ENCODE results near the gene SEMA3A.
"Not testable (repeated sequence)": the region's sequence is repeated elsewhere in the genome, so short reads cannot be mapped to it uniquely, and the experiment has no call there.

The SEMA3A gene

DNA sequence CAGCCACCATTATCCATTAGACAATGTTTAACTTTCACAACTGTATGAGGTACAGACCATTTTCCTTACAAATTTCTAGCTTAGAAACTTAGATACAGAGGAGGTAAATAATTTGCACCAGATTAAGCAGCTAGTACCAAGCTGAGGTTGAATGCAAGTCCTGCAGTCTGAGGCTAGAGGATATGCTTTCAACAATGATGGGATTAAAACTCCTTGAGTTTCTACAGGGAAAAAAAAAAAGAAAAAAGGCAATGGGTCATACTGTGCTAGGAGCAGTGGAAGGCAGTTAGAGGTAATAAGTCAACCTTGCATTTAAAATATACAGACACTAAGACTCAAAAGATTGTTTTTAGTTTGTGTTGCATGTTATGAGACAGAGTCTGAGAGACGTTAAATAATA lies 86.5 kb downstream of the SEMA3A start:
- no peak for DNase-seq

DNA sequence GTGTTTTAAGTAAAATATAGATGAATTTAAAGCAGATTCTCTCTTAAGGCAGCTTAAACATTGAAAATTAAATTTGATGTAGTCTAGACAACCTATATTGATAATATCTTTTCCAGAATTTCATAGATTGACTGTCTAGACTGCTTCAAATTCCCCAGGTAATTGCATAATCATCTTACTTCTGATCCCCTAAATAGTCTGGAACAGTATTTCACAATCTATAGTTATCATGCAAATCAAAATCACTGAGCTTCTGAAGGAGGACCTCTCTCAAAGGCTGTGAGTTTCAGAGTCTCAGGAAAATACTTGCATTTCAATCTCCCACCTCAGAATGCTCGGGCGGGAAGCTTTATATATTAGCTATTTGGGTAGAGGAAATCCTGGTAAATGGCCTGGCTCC lies 87.3 kb downstream of the SEMA3A start:
- no peak for DNase-seq

DNA sequence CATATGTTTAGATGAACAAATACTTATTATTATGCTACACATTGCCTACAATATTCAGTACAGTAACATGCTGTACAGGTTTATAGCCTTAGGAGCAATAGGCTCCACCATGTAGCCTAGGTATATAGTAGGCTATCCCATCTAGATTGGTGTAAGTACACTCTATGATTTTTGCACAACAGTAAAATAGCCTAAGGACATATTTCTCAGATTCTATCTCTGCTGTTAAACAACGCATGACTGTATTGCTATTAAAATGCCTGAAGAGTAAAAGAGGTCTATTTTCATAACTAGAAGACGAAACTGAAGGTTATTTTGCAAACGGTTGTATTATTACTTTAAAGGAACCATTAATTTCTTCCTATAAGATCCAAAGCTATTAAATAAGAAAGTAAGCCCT lies 88.3 kb downstream of the SEMA3A start:
- no peak for DNase-seq

- no peak for DNase-seq
These were observed 89.0 kb downstream of the SEMA3A start for GRCh38 chr7:84105586-84105985.

DNA sequence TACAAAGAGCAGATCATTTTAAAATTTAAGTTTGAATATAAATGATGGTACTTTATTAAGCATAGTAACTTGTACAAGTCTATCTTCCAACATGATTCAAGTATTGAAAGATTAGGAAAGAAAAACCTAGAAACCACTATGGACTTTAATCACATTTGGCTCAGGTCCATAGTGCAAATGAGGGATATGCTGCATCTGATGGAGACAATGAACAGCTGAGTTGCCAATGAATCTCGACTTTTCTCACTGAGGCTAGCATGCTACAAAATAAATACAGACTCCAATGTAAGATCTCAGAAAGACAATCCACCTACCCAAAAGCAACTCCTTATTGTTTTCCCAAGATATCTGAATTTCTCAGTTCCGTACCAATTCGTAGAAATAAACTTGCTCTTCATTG lies 89.8 kb downstream of the SEMA3A start:
- no peak for DNase-seq

GRCh38 chr7:84102213-84102612 lies 92.4 kb downstream of the SEMA3A start:
- DNase-seq = no peak

DNA sequence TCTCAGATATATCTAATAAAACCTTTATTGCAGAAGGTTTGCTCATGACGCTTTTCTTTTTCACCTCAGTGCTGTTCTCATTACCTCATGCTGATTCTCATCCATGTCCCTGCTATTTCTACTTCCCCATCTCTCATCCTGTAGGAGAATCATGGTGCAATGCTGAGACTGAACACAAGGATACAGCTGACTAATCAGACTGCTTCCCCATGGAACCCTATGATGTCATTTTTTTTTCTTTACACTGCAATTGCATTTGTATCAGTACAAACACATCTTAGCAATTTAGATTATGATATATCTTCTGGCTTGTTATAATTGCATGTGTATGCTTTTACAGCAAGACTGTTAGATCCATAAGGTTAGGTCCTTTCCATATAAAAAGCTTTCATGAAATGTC lies 93.7 kb downstream of the SEMA3A start:
- no peak for DNase-seq

DNA sequence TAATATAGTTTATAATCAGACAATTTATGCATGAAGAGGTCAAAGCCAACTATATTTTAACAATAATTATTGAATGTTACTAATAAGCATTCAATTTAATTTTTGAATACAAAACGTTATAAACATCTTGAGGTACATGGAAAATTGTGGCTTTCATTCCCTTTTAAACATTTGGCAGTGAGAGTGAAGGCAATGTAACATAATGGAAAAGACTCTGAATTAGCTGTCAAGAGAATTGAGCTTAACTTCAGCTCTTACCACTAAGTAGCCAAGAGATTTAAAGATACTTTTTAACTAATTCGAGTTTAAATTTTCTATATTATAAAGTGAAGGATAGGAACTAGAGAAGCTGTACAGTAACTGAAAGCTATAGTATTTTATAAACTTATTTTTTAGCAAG lies 98.6 kb downstream of the SEMA3A start:
- no peak for DNase-seq

DNA sequence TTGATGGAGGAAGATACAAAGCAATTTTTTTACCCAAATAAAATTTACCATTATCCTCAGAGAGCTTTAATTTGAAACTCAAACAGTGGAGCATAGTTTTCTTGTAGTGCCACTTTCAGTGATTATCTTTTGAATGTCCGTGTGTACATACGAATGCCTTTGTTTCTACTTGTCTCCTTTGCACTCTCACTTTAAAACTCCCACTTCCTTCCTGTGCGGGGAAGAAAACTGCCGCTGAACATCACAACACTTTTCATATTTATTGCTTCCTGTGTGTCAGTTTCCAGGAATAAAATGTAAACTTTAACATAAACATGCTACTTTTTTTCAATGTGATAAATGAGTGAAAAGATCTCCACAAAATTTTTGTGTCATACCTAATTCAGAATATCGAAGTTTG lies 102.4 kb downstream of the SEMA3A start:
- no peak for DNase-seq

GRCh38 chr7:84091318-84091717 lies 103.3 kb downstream of the SEMA3A start:
- no peak for DNase-seq

GRCh38 chr7:84088802-84089201 lies 105.8 kb downstream of the SEMA3A start:
- no peak for DNase-seq

- DNase-seq = no peak
These were observed 108.6 kb downstream of the SEMA3A start for GRCh38 chr7:84085998-84086397.

GRCh38 chr7:84085147-84085546 lies 109.4 kb downstream of the SEMA3A start:
- no peak for DNase-seq

DNA sequence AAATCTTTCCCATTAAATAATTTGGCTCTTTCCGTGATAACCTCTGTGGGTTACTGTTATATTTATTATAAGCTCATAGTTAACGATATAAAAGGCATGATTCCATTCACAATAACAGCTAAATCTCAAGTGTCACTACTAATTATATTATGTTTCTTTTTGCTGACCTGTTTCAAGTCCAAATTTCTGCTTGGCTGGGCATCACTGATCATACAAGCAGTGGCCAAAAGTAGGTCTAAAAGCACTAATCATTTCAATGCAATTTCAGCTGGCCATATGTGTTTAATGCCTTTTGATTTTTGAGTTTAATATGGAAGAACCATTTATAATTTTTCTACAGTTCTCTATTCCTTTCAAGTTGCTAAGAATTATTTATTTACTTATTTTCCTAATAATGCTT lies 110.7 kb downstream of the SEMA3A start:
- no peak for DNase-seq

- DNase-seq = no peak
These were observed 112.5 kb downstream of the SEMA3A start for GRCh38 chr7:84081973-84082522.

DNA sequence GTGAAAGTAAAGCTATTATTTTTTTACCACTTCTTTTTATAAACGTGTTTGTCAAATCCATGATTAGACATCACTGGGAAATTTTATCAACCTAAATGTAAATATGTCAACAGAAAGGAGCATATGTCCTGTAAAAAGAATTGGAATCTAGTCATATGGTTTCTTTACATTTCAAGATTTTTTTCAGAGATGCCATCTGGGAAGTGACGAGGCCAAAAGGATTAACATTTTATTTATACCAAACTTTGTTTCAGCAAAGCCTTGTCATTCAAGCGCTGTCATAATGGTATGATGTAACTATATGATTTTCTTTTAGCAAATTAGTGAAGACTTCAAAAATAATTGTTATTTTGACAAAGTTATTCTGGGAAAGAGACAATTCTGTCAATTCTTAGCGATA lies 117.3 kb downstream of the SEMA3A start:
- DNase-seq = no peak

- no peak for DNase-seq
These were observed 118.4 kb downstream of the SEMA3A start for GRCh38 chr7:84076219-84076618.

DNA sequence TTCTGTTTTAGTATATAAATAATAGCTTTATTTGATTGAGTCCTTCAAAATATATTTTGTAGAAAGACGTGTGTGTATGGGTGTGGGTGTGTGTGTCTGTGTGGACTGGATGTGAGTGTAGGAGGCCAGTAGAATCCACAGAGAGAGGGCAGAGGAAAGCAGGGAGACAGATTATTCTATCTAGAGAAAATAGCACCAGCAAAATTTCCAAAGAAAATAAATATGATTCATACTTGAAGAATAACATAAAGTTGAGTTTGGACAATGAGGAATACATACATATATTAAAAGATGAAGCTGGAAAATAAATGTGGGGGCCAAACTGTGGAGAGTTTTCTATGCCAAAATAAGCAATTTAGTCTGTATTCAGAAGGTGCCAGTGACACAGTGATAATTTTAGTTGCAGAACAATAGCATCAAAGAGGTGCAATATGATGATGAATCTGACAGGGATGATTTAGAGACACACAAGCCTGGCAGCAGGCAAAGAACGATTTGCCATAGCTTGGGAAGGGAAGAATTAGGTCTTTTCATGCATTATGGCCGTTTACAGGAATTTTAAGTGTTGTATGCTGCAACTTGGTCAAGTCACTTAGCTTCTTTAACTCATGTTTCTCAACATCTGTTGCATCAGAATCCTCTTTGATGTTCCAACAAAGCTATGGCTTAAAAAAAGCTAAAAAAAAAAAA lies 121.3 kb downstream of the SEMA3A start:
- no peak for DNase-seq

GRCh38 chr7:84070770-84071169 lies 123.8 kb downstream of the SEMA3A start:
- DNase-seq = no peak

- DNase-seq = no peak
These were observed 124.5 kb downstream of the SEMA3A start for GRCh38 chr7:84069999-84070500.

- DNase-seq = no peak
These were observed 125.6 kb downstream of the SEMA3A start for GRCh38 chr7:84069033-84069432.

DNA sequence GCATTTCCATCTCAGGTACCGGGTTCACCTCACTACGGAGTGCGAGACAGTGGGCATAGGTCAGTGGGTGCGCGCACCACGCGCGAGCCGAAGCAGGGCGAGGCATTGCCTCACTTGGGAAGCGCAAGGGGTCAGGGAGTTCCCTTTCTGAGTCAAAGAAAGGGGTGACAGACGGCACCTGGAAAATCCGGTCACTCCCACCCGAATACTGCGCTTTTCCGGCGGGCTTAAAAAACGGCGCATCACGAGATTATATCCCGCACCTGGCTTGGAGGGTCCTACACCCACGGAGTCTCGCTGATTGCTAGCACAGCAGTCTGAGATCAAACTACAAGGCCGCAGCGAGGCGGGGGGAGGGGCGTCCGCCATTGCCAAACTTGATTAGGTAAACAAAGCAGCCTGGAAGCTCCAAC lies 132.1 kb downstream of the SEMA3A start:
- not testable (repeated sequence) for DNase-seq

DNA sequence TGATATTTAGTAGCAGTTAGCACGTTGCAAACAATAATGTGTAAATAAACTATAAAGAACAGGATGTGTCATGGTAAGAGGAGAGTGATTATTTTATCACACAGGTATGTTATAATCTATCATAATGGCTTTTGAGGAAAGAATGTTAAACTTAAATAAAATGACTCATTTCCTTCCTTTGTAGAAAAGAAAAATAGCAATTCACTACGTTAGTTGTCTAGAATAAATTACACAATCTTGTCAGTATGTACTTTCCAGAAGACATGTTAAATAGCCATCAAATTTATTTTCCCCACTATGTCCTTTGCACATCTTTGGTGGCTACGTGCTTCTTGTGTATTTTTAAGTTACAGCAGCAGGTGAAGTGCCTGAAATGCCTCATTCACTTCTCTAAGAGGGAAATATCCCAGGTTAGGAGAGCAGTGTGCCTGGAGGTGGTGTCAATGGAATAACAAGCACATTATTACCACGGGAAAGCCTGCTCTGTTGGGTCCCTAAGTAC lies 133.8 kb downstream of the SEMA3A start:
- no peak for DNase-seq

DNA sequence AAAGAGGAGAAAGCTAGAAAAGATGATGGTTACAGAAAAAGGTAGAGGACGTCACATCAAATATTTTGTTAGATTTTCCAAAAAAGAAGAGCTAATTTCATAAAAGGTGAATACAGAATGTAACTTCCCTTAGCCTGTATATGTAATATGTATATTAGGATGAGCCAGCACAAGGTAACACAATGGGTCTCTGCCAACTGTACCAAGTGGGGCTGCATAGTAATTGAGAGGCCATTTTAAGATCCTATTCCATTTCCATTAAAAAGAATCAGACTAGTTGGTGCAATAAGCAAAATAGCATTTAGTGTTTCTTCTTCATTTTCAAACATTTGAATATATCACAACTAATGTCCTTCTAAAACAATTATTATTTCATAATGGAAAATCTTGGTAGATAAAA lies 134.6 kb downstream of the SEMA3A start:
- no peak for DNase-seq

Data from NCI-H526 treated with DMSO at 0.1 percent for 48 hours (cell line).